HG03135 (cell line): ENCODE results near the gene HLCS.

Source experiments
- ATAC-seq: cut with Tn5 transposase; IDR thresholded peaks from one replicate; pipeline ENCODE4 v1.9.1; 2021; ENCODE audit warnings: mild to moderate bottlenecking, moderate library complexity; ENCODE audit not compliant: unreplicated experiment

Gene HLCS

GRCh38 chr21:36750576-36750959, 215.9 kb downstream of the HLCS start:
- ATAC-seq: no peak

DNA sequence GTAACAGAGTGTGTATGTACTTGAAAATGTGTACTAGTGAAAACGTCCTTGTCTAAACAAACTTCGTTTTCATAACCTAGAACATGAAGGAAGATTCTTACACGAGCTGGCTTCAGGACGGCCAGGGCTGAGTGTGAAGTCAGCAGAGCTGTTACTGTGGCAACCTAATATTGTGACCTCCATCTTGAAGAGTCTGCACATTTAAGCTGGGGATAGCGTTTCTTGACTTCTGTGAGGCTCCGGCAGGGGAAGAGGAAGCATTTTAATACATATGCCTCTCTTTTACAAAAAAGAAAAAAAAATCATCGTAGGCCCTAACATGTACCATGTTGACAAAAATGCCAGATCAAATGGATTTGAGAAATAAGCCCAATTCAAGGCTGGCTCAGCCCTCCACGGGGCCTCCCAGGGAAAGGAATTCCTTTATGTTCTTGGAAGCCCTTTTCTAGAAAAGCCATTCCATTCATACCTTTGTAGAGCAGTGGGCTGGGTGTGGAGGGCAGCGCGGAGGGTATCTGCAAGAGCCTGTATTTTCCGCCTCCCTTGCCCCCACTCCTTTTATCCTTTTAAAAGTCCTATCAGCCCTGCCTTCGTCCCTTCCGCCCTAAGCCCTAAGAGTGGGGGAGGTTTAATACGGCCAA, 216.4 kb downstream of the HLCS start:
- no peak for ATAC-seq

DNA sequence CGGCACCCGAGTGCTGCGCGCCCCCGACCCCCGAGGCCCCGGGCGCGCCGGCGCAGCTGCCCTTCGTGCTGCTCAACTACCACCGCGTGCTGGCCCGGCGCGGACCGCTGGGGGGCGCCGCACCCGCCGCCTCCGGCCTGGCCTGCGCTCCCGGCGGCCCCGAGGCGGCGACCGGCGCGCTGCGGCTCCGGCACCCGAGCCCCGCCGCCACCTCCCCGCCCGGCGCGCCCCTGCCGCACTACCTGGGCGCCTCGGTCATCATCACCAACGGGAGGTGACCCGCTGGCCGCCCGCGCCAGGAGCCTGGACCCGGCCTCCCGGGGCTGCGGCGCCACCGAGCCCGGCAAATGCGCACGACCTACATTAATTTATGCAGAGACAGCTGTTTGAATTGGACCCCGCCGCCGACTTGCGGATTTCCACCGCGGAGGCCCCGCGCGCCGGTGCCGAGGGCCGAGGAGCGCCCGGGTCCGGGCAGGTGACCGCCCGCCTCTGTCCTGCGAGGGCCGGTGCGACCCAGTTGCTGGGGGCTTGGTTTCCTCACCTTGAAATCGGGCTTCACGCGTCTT, 218.6 kb downstream of the HLCS start:
- ATAC-seq: no peak

GRCh38 chr21:36747041-36747814, 219.2 kb downstream of the HLCS start:
- no peak for ATAC-seq

- ATAC-seq: no peak
These were observed 221.0 kb downstream of the HLCS start for GRCh38 chr21:36745459-36745858.

- ATAC-seq: no peak
These were observed 221.8 kb downstream of the HLCS start for GRCh38 chr21:36744560-36745231.

DNA sequence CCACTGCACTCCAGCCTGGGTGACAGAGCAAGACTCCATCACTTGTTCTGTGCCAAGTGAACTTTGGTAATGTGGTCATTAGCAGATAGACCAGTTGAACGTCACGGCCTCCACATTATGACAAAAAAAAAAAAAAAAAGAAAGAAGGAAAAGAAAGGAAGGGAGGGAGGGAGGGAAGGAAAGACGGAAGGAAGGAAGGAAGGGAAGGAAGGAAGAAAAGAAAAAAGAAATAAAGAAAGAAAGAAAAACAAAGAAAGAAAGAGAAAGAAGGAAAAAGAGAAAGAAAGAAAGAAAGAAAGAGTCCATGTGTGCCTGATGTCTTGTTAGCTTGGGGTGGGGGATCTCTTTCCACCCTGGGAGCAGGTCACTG, 222.3 kb downstream of the HLCS start:
- ATAC-seq: no peak

GRCh38 chr21:36743446-36743845, 223.0 kb downstream of the HLCS start:
- ATAC-seq: no peak

DNA sequence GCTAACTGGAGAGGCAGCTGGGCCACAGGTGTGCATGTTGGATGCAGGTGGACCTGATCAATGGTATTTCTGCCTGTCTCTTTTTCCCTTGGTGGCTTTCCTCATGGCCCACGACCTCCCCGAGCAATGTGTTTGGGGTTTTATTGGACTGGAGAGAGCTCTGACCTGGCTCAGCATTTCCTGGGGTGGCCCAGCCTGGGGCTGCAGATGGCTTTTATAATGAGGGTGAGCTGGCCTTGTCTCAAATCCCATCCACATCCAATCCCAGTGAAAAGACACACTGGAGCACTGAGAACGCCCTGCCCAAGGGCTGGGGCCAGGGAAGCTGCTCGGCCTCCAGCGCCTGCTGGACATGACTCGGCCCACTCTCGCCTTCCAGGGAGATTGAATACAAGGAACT, 223.5 kb downstream of the HLCS start:
- ATAC-seq: no peak

- no peak for ATAC-seq
These were observed 225.0 kb downstream of the HLCS start for GRCh38 chr21:36741506-36741905.

- no peak for ATAC-seq
These were observed 227.9 kb downstream of the HLCS start for GRCh38 chr21:36738489-36739126.

GRCh38 chr21:36735724-36736320, 230.6 kb downstream of the HLCS start:
- ATAC-seq: no peak

- no peak for ATAC-seq
These were observed 231.3 kb downstream of the HLCS start for GRCh38 chr21:36735201-36735515.

- no peak for ATAC-seq
These were observed 231.9 kb downstream of the HLCS start for GRCh38 chr21:36734367-36735200.

- no peak for ATAC-seq
These were observed 232.6 kb downstream of the HLCS start for GRCh38 chr21:36733857-36734256.

DNA sequence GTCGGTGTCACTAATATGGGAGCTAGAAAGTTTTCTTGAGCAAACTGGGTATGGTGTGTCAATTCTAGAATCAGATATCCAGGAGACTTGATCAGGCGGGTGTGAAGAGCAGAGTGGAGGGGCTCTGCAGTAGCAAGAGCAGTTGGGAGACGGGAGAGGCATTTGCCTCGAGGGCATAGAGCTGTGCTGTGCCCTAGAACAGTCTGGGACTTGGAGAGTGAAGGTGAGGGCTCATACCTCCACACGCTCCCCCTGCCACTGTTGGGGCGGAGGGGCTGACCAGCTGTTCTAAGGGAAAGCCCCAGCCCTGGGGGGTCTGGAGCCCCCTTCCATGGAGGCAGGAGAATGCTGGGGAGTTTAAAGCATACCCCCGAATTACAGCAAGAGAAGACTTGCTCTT, 233.7 kb downstream of the HLCS start:
- no peak for ATAC-seq

GRCh38 chr21:36732217-36732616, 234.3 kb downstream of the HLCS start:
- no peak for ATAC-seq

- no peak for ATAC-seq
These were observed 235.9 kb downstream of the HLCS start for GRCh38 chr21:36730291-36731281.
